DMS53 treated with DMSO at 0.1 percent for 48 hours (cell line): ENCODE data around the gene TNS3.

ENCODE experiments used
- DNase-seq: peaks from one replicate; lab custom pipeline; 2025; ENCODE audit not compliant: unreplicated experiment; lab: John Stamatoyannopoulos, UW

TNS3 gene

DNA sequence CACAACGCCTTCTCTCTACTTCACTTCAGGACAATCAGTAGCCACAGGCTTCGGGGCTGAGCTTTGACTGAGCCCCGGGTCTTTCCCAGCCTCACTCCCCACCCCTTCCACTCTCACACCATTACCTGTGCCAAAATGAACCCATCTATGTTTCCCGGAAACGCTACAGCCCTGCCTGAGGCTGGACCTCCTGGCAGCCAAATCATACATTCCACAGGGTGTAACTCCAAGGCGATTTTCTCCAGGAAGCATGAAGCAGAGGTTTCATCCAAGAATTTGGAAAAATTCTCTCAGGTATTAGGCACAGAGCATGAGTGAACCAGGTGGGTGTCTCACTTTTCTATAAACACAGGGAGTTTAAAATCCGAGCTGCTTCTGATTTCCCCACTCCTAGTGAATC lies 286.3 kb downstream of the TNS3 start:
- no peak for DNase-seq

DNA sequence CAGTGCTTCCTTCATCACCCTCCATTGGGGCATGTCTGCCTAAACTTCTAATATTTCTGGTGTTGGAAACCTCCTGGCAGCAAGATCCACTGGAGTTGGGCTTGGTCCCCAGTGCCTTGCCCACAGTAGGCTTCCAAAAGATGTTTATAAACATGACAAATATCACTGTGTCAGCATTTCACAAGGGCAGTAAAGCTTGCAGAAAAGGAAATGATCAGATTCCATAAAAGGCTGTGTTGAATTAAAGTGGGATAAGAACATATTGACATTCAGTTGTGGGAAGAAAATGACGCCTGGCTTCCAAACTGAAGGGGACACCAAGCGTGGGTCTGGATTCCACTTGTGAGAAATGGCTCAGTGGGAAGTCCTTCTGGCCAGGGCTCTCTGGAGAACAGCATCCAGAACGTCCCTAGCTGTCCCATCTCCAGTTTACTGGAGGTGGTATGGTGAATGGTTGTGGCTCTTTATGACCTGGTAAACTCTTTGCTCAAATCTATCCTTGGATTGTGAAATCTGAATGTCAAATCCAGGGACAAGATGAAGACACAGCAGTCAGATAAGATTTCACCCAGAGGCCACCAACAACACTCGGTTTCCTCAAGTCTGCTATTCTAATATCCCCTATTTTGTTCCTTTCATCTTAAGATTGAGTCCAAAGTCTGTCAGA lies 287.2 kb downstream of the TNS3 start:
- no peak for DNase-seq

DNA sequence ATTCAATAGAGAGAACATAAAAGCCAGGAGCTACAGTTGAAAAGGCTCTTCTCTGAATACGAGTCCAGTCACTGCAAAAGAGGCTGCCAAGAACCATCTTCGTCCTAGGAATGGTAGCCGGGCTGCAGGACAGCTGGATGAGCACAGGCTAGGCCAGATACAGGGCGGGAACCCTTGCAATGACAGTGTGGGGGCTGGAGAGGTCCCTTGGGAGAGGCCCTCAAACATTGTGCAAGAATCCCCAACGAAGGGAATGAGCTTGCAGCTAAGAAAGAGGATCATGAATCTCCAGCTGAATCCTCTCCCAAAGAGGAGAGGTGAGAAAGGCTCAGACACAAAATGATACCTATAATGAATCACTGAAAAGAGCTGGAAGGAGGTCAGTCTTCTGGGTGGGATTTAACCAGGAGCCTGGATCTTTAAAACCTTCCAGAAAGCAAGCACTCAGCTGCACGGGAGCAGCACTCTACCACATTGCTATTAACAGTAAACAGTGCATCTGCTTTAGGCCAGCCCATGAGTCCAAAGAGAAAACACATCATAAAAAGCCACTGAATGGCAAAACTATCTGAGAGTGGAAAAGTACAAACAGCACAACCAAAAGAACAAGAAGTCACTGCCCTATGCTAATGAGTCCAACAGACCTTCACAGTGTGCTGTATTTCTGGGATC lies 287.9 kb downstream of the TNS3 start:
- DNase-seq = no peak

- no peak for DNase-seq
These were observed 289.0 kb downstream of the TNS3 start for GRCh38 chr7:47292832-47293309.

- DNase-seq = no peak
These were observed 290.3 kb downstream of the TNS3 start for GRCh38 chr7:47291461-47292081.

DNA sequence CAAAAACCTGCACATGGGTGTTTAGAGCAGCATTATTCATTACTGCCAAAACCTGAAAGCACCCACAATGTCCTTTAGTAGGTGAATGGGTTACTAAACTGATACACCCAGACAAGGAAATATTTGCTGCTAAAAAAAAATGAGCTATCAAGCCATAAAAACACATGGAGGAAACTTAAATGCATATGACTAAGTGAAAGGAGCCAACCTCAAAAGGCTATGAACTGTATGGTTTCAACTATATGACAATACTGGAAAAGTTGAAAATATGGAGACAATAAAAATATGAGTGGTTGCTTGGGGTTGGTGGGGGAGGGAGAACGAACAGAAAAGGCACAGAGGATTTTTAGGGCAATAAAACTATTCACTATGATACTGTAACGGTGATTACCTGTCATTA lies 291.0 kb downstream of the TNS3 start:
- DNase-seq = no peak

DNA sequence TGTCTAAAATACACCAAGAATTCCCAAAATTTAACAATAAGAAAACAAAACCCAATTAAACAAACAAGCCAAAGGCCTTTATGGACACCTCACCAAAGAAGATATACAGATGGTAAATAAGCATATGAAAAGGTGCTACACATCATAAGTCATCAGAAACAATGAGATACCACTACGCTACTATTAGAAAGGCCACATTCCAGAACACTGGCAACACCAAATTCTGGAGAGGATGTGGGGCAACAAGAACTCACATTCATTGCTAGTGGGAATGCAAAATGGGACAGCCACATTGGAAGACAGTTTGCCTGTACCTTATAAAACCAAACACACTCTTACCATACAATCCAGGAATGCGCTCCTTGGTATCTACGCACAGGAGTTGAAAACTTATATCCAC lies 291.4 kb downstream of the TNS3 start:
- no peak for DNase-seq

DNA sequence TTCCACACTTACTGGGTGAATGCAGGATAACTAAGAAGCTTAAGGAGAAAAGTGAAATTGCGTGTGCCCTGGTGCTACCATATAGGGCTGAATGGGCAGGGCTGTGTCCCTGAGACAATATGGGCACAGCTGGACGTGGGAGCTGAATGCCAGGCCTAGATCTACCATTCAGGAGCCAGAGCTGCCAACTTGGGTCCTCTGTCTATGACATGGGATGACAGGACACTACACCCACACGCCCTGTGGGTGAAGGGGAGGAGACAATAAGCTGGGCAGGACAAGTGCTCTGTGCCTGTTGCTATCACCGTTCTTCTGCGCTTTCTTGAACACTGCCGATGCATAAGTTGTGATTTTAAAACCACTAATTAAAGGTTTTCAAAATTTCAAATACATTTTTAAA lies 293.9 kb downstream of the TNS3 start:
- DNase-seq = no peak

- DNase-seq = no peak
These were observed 295.9 kb downstream of the TNS3 start for GRCh38 chr7:47285860-47286491.

DNA sequence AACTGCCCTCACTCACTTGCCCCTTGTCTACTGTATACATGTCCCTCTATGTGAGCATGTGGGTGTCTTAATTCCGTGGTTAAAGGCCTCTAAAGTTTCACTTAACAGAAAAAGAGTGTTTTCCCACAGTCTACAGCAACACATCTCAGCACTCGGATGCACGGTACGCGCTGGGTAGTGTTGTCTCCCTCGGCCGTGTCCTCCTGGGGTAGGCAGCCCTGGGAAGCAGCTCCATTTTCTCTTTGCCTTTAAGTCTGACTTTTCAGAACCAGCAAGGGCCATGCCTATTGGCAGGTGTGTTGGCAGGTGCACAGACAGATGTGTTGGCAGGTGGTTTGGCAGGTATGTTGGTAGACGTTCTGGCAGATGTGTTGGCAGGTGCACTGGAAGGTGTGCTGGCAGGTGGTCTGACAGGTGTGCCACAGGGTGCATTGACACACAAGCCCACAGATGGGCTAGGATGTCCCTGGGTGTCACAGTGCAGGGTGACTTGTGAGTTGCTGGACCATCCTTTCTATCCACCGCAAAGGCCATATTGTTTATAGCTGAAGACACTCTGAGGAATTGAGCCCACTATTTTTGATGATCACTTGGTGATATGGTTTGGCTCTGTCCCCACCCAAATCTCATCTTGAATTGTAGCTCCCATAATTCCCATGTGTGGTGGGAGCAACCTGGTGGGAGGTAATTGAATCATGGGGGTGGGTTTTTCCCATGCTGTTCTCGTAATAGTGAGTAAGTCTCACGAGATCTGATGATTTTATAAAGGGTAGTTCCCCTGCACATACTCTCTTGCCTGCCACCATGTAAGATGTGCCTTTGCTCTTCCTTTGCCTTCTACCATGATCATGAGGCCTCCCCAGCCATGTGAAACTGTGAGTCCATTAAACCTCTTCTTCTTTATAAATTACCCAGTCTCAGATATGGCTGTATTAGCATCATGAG lies 296.9 kb downstream of the TNS3 start:
- DNase-seq = peak; percentile 24

DNA sequence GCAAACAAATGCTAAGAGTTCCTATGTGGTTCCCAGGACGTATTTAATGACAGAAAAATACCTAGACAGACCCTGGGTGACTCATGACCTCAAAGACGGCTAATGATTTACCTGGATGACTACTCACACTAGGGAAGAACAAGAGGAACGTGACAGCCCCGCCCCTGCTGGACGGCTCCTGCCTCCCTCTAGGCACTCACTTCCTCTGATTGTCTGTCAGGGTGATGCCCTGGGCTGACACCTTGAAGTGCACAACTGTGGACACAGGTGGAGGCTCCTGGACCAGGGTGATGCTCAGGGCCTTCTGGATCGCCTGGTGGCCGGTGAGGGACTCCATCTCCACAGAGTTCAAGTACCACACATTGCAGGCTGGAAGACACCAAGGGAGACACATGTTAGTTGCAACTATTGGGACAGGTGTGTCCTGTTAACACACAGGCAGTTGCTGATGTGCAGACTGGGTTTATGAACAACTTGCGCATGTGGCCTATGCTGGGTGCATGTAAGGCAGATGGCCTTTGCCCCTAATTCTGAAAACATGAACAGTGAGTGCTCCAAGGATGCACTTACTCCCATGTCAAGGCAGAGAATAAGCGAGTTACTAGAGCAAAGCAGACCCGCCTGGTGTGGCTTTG lies 298.3 kb downstream of the TNS3 start:
- DNase-seq = peak; percentile 89

DNA sequence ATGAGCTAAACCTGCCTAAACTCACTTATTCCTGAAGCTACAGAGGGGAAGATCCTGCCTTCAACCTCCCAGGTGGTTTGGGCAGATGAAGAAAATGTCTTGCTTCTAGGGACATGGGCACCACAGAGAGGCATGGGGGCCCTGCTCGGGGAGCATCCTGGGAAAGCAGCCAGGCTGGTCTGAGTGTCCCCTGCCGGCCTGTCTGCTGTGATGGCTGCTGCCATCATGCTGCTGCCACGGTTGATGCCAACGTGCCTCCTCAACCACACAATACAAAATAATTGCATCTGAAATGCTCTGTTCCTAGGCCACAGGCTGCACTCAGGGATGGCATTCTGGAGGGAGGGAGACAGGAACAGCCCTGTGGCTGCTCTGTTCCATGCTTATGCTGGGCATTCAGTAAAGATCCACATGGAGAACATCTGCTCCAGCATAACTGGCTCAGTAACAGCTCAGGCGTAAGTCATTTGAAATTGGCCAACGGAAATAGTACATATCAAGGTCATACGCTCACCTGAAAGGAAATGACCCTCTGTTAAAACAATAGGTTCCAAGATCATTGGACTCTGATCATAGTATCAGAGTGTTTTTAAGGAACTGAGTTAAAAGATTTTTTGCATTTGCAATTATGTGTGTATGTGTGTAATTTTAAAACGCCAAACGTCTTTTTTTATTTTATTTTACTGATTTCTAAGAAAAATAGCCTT lies 299.0 kb downstream of the TNS3 start:
- no peak for DNase-seq

DNA sequence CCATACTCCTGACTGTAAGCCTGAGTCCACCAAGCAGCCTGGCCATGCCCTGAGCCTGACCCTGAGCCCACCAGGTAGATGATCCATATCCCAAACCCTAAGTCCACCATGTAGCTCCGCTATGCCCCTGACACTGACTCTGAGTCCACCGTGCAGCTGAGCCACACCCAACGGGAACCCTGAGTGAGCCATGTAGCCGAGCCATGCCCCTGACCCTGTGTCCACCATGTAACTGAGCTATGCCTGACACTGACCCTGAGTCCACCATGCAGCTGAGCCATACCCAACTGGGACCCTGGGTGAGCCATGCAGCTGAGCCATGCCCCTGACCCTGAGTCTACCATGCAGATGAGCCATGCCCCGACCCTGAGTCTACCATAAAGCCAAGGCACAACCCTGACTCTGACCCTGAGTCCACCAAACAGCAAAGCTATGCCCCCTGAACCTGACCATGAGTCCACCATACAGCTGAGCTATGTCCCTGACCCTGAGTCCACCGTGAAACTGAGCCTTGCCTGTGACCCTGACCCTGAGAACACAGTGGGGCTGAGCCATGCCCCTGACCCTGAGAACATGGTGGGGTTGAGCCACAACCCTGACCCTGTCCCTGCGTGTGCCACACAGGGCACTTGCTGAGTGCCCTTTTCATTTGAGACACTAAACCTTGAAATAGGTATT lies 299.8 kb downstream of the TNS3 start:
- DNase-seq = no peak

DNA sequence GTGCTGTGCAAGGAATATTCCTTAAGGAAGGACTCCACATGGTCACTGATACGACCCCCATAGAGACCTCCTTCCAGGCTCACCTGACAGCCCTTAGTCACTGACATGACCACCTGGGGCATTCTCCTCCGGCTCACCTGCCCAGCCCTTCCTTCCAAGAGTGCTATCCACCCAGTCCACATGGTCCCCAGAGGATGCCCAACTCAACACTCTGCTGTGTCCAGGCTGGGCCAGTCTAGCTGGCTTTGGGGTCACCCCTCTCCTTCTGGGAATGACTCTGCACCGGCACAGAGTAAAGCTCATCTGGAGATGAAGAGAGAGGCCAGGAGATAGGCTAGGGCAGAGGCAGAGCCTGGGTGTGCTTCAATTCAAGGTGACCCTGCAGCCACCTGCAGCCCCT lies 300.8 kb downstream of the TNS3 start:
- no peak for DNase-seq

GRCh38 chr7:47280114-47280513 lies 301.8 kb downstream of the TNS3 start:
- DNase-seq = no peak

- DNase-seq = no peak
These were observed 303.9 kb downstream of the TNS3 start for GRCh38 chr7:47278043-47278442.

DNA sequence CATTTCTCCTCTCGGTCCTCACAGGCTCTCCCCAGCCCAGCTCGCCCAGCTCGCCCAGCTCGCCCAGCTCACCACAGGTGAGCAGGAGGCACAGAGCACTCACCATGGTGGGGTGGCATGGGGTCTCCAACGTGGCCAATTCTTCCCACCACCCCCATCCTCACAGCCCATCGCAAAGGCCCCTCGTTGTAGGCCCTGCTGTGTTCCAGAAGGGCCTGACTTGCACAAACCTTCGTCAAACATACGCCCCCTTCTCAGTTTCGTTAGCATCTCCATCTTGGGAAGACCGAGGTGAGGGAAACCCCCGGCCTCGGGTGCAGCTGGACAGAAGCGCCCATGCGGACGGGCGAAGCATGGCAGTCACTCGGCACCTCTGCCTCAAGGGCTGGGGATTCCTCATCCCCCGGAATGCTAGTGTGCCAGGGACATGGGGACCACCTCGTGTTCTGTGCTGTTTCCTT lies 304.6 kb downstream of the TNS3 start:
- no peak for DNase-seq

DNA sequence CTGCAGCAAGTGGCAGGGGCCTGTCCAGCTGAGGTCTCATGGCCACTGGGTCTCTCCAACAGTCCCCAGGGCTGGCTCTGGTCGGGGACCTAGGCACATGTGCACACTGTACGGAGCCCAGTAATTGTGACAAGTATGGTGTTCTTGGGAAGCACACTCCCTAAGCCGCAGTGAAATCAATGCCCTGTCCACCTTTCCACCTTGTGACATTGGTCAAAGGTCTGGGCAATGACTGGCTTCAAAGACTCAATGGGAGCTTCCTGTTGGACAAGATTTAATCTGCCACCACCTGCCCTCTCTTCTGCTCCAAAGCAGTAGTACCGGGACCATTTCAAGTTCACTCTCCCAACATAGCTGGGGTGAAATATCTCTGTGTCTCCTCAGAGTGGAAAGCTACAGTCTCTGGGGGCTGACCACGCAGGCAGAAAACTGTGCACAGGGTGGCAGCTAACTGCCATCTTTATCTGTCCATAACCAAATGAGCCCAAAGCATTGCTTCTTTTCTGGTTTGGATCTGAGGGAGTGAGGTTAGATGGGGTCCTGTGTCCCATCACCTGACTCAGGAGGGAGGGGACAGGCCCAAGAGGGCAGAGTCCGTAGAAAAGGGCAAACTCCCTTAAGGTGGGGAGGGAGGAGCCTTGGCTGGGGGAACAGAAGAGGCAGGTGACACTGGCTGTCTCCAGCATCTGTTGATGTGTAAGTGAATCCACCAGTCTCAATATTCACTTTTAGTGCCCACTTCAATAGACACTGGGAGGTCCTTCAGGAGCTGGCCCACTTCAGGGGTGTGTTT lies 307.7 kb downstream of the TNS3 start:
- no peak for DNase-seq
